ENCODE results near the gene RBM39. TPM values are rescaled to one million over a fixed set of nuclear protein-coding genes. Genes with fewer than 3 reads are reported as not detected.

Gene RBM39
- total and polyA plus RNA-seq, 2 of the 13 experiments (the other 11 are each of a cell fraction or from before 2014, with no cell fraction given) = 788 to 920 TPM

DNA sequence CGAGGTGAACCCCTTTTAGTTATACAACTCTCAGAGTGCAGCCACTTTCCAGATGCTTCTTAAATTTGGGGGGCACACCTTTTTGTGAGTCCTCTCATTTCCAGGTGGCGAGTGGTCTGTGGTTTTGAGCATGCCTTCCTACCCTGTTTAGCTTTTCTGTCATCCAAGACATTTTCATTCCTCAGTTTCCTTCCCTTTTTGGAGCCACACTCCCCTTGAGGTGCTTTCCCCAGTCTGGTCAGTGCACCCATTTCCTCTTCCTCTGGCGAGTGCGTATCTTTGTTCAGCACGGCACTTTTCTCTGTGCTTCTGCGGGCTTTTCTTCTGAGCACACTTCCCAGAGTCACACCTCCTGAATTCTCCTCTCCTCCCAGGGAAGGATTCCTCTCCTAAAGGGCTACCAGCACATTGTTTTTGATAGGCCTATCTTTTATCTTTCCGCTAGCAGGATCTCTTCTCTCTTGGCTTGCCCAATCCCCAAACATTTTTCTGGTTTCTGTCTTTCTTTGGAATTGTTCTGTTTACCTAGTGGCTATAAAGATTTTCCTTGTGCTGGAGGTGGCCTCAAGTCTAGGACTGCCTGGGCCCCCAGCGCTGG lies 31.2 kb upstream of the RBM39 start (continued):
- TF ChIP-seq ZSCAN21 (CRISPR knock-in tag; IDR thresholded peaks at IDR 0.05; ENCODE audit: borderline replicate concordance) = no peak
- no peak for TF ChIP-seq ZNF616 (CRISPR knock-in tag; IDR thresholded peaks at IDR 0.05; ENCODE audit: low read depth)
- peak; percentile 92 for TF ChIP-seq ZBTB38 (CRISPR knock-in tag; IDR thresholded peaks at IDR 0.05)
- TF ChIP-seq PRDM4 (CRISPR knock-in tag; IDR thresholded peaks at IDR 0.05; ENCODE audit: borderline replicate concordance) = no peak
- TF ChIP-seq ZBTB8A (CRISPR knock-in tag; IDR thresholded peaks at IDR 0.05; ENCODE audit: borderline replicate concordance, low read depth) = 0 out of 2 replicates have a peak, but pooled peaks have one; percentile 63
- TF ChIP-seq SPEN (CRISPR knock-in tag; IDR thresholded peaks at IDR 0.05; ENCODE audit: low read depth) = no peak
- no peak for TF ChIP-seq PPARG (CRISPR knock-in tag; conservative IDR thresholded peaks at IDR 0.05)
- TF ChIP-seq MEIS2 (CRISPR knock-in tag; IDR thresholded peaks at IDR 0.05) = peak; percentile 35; the same call in 1 of the 2 replicates
- TF ChIP-seq ZNF878 (CRISPR knock-in tag; IDR thresholded peaks at IDR 0.05) = 0 out of 2 replicates have a peak, but pooled peaks have one; percentile 29
- 0 out of 2 replicates have a peak, but pooled peaks have one; percentile 24 for TF ChIP-seq ZKSCAN5 (CRISPR knock-in tag; IDR thresholded peaks at IDR 0.05)
- TF ChIP-seq ZBTB46 (CRISPR knock-in tag; IDR thresholded peaks at IDR 0.05; ENCODE audit: borderline replicate concordance) = 0 out of 2 replicates have a peak, but pooled peaks have one; percentile 40
- TF ChIP-seq ZNF24 (IDR thresholded peaks at IDR 0.05) = no peak
- TF ChIP-seq, protein P1, sequence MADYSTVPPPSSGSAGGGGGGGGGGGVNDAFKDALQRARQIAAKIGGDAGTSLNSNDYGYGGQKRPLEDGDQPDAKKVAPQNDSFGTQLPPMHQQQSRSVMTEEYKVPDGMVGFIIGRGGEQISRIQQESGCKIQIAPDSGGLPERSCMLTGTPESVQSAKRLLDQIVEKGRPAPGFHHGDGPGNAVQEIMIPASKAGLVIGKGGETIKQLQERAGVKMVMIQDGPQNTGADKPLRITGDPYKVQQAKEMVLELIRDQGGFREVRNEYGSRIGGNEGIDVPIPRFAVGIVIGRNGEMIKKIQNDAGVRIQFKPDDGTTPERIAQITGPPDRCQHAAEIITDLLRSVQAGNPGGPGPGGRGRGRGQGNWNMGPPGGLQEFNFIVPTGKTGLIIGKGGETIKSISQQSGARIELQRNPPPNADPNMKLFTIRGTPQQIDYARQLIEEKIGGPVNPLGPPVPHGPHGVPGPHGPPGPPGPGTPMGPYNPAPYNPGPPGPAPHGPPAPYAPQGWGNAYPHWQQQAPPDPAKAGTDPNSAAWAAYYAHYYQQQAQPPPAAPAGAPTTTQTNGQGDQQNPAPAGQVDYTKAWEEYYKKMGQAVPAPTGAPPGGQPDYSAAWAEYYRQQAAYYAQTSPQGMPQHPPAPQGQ (CRISPR knock-in tag; IDR thresholded peaks at IDR 0.05; ENCODE audit: borderline replicate concordance) = no peak
- TF ChIP-seq, protein P2, sequence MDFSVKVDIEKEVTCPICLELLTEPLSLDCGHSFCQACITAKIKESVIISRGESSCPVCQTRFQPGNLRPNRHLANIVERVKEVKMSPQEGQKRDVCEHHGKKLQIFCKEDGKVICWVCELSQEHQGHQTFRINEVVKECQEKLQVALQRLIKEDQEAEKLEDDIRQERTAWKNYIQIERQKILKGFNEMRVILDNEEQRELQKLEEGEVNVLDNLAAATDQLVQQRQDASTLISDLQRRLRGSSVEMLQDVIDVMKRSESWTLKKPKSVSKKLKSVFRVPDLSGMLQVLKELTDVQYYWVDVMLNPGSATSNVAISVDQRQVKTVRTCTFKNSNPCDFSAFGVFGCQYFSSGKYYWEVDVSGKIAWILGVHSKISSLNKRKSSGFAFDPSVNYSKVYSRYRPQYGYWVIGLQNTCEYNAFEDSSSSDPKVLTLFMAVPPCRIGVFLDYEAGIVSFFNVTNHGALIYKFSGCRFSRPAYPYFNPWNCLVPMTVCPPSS (IDR thresholded peaks at IDR 0.05) = no peak
- TF ChIP-seq, protein P3, sequence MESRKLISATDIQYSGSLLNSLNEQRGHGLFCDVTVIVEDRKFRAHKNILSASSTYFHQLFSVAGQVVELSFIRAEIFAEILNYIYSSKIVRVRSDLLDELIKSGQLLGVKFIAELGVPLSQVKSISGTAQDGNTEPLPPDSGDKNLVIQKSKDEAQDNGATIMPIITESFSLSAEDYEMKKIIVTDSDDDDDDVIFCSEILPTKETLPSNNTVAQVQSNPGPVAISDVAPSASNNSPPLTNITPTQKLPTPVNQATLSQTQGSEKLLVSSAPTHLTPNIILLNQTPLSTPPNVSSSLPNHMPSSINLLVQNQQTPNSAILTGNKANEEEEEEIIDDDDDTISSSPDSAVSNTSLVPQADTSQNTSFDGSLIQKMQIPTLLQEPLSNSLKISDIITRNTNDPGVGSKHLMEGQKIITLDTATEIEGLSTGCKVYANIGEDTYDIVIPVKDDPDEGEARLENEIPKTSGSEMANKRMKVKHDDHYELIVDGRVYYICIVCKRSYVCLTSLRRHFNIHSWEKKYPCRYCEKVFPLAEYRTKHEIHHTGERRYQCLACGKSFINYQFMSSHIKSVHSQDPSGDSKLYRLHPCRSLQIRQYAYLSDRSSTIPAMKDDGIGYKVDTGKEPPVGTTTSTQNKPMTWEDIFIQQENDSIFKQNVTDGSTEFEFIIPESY (CRISPR knock-in tag; IDR thresholded peaks at IDR 0.05) = peak; percentile 84
- 0 out of 2 replicates have a peak, but pooled peaks have one; percentile 14 for TF ChIP-seq SAP130 (CRISPR knock-in tag; IDR thresholded peaks at IDR 0.05; ENCODE audit: low read depth)
- no peak for TF ChIP-seq ZNF547 (CRISPR knock-in tag; IDR thresholded peaks at IDR 0.05)
- no peak for TF ChIP-seq ZNF30 (CRISPR knock-in tag; IDR thresholded peaks at IDR 0.05)
